ENCODE results near the gene CNTN1. TPM values are rescaled to one million over a fixed set of nuclear protein-coding genes. Genes with fewer than 3 reads are reported as not detected.

The CNTN1 gene
- total and polyA plus RNA-seq, 2 of the 13 experiments (the other 11 are each of a cell fraction or from before 2014, with no cell fraction given): 0.01 to 0.07 TPM

GRCh38 chr12:41052441-41052840, 360.2 kb downstream of the CNTN1 start:
- ChIA-PET CTCF (ENCODE audit: low intra/inter-chr PET ratio, low total read pairs) (no interaction called here), POLR2A (no interaction called here)
- ATAC-seq (no peak), DNase-seq (ENCODE audit: low spot score) (no peak), FAIRE-seq (no peak)
- no peaks in the 10 kb centered on the region for H4K20me1 ChIP-seq (ENCODE audit: insufficient read depth, low read length)
- WGBS (ENCODE audit: low lambda C conversion rate): 0% methylated on average over 1 of the region's 1 CpG
- H3K4me3 ChIP-seq (replicated peaks in 1 of 3; ENCODE audit: insufficient read depth in 1 of 3, low read depth in 2 of 3, low read length in 3 of 3): no peak overlapping the region
- no peaks in the 10 kb centered on the region for H3K79me2 ChIP-seq (ENCODE audit: insufficient read depth, low read length)
- no peaks in the 10 kb centered on the region for H3K27me3 ChIP-seq (ENCODE audit: control insufficient read depth in 1 of 2, insufficient read depth in 2 of 2, low read length in 2 of 2)
- no peak overlapping the region for H3K9ac ChIP-seq (ENCODE audit: insufficient read depth, low read depth, low read length)
- TF ChIP-seq ZNF883 (CRISPR knock-in tag; IDR thresholded peaks at IDR 0.05; ENCODE audit: not compliant biosample characterization) (no peak), SALL1 (CRISPR knock-in tag; IDR thresholded peaks at IDR 0.05) (no peak), ZBTB46 (CRISPR knock-in tag; IDR thresholded peaks at IDR 0.05; ENCODE audit: borderline replicate concordance) (no peak)
- no peak overlapping the region for H3K4me2 ChIP-seq (ENCODE audit: low read depth, low read length)
- no peaks in the 10 kb centered on the region for H3K9me3 ChIP-seq (ENCODE audit: low read length)
- H3K36me3 ChIP-seq (replicated peaks in 1 of 2; ENCODE audit: control insufficient read depth in 1 of 2, insufficient read depth in 2 of 2, low read length in 2 of 2): no peaks in the 10 kb centered on the region
- intact Hi-C loops (cut with micrococcal nuclease; ENCODE audit: unreplicated experiment) (no loop called here), in situ Hi-C loops (cut with HindIII; ENCODE audit: extremely low pct_ligation_motif_present, low pct_unique_long_range_greater_than_20kb) (no loop called here)
- BruUV-seq (replicated peaks): no TSS peak
- H2AFZ ChIP-seq (ENCODE audit: low read length): no peak overlapping the region
- H3K4me1 ChIP-seq (ENCODE audit: insufficient read depth, low read length): no peaks in the 10 kb centered on the region
- no peak overlapping the region for H3K27ac ChIP-seq (ENCODE audit: extremely low read length, insufficient read depth, low read length)

- intact Hi-C loops (cut with micrococcal nuclease; ENCODE audit: unreplicated experiment): no loop called here
- no peak overlapping the region for H3K4me3 ChIP-seq (replicated peaks in 1 of 3; ENCODE audit: insufficient read depth in 1 of 3, low read depth in 2 of 3, low read length in 3 of 3)
- no peak overlapping the region for H3K27ac ChIP-seq (ENCODE audit: extremely low read length, insufficient read depth, low read length)
- H2AFZ ChIP-seq (ENCODE audit: low read length): no peak overlapping the region
- CTCF ChIA-PET (ENCODE audit: low intra/inter-chr PET ratio, low total read pairs): no interaction called here
- no peaks in the 10 kb centered on the region for H3K79me2 ChIP-seq (ENCODE audit: insufficient read depth, low read length)
- no peaks in the 10 kb centered on the region for H3K9me3 ChIP-seq (ENCODE audit: low read length)
- no TSS peak for BruUV-seq (replicated peaks)
- FAIRE-seq (no peak), ATAC-seq (no peak), DNase-seq (ENCODE audit: low spot score) (no peak)
- no peak overlapping the region for H3K9ac ChIP-seq (ENCODE audit: insufficient read depth, low read depth, low read length)
- POLR2A ChIA-PET: no interaction called here
- no peaks in the 10 kb centered on the region for H4K20me1 ChIP-seq (ENCODE audit: insufficient read depth, low read length)
- H3K36me3 ChIP-seq (replicated peaks in 1 of 2; ENCODE audit: control insufficient read depth in 1 of 2, insufficient read depth in 2 of 2, low read length in 2 of 2): no peaks in the 10 kb centered on the region
- WGBS (ENCODE audit: low lambda C conversion rate): 0% methylated on average over 1 of the region's 1 CpG
- in situ Hi-C loops (cut with HindIII; ENCODE audit: extremely low pct_ligation_motif_present, low pct_unique_long_range_greater_than_20kb): no loop called here
- no peak overlapping the region for H3K4me2 ChIP-seq (ENCODE audit: low read depth, low read length)
- no peaks in the 10 kb centered on the region for H3K27me3 ChIP-seq (ENCODE audit: control insufficient read depth in 1 of 2, insufficient read depth in 2 of 2, low read length in 2 of 2)
- no peaks in the 10 kb centered on the region for H3K4me1 ChIP-seq (ENCODE audit: insufficient read depth, low read length)
- TF ChIP-seq HNRNPLL (IDR thresholded peaks at IDR 0.05; ENCODE audit: low read depth, low read length, poor library complexity, severe bottlenecking) (no peak), BCLAF1 (IDR thresholded peaks at IDR 0.05) (no peak)
These were observed 360.8 kb downstream of the CNTN1 start for GRCh38 chr12:41053046-41053445.

Data from HepG2 (cell line).